ENCODE data around the gene ADA. TPM values are rescaled to one million over a fixed set of nuclear protein-coding genes. Genes with fewer than 3 reads are reported as not detected.

ADA gene
- polyA plus RNA-seq, 1 donor (not counting 4 experiments of a cell fraction or from before 2014, with no cell fraction given): 21.4 TPM

DNA sequence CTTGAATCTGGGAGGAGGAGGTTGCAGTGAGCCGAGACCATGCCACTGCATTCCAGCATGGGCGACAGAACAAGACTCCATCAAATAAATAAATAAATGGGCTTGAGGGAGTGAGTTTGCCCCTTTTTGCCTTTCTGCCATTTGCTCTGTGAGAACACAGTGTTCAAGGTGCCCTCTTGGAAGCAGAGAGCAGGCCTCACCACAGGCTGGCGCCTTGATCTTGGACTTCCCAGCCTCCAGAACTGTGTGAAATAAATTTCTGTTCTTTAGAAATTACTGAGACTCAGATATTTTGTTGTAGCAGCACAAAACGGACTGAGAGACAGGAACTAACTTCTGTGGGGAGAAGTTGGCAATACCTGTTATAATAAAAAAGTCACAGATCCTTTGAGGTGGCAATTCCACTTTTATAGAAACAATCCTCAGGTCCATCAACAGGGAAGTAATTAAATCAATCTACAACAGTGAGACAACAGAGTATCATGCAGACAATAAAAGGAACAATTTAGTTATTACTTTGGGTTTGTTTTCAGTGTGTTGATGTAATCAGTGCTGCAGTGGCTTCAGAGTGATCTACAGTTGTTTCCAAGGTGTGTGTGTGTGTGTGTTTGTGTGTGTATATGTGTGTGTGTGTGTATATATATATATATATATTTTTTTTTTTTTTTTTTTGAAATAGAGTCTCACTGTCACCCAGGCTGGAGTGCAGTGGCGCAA lies 44.6 kb downstream of the ADA start:
- Histone ChIP-seq H3K27me3 (ENCODE audit: control insufficient read depth, extremely low read depth, insufficient read depth, low read length) (no peaks in the 10 kb centered on the region), H4K20me1 (ENCODE audit: control insufficient read depth, extremely low read depth, insufficient read depth, low read length) (no peaks in the 10 kb centered on the region), H3K9me3 (ENCODE audit: control insufficient read depth, low read depth, low read length) (no peaks in the 10 kb centered on the region), H3K4me2 (ENCODE audit: control insufficient read depth, extremely low read depth, insufficient read depth, low read depth, low read length) (no peak overlapping the region), H3K4me1 (ENCODE audit: control insufficient read depth, extremely low read depth, insufficient read depth, low read length) (peaks cover 10% of the 10 kb centered on the region), H3K9ac (ENCODE audit: control insufficient read depth, extremely low read depth, insufficient read depth, low read length) (no peak overlapping the region), H3K36me3 (ENCODE audit: control insufficient read depth in 2 of 2, extremely low read depth in 1 of 2, insufficient read depth in 2 of 2, low read length in 2 of 2) (no peaks in the 10 kb centered on the region), H3K27ac (ENCODE audit: control insufficient read depth, insufficient read depth, low read length) (no peak overlapping the region), H3K79me2 (ENCODE audit: control insufficient read depth, insufficient read depth, low read length) (no peaks in the 10 kb centered on the region), H3K4me3 (ENCODE audit: control insufficient read depth in 2 of 3, extremely low read depth in 1 of 3, insufficient read depth in 2 of 3, low read depth in 1 of 3, low read length in 3 of 3) (no peak overlapping the region), H2AFZ (ENCODE audit: control insufficient read depth, low read length) (no peak overlapping the region), H3K9me1 (ENCODE audit: control insufficient read depth, extremely low read depth, insufficient read depth, low read length) (no peaks in the 10 kb centered on the region)
- dilution Hi-C loops (cut with MboI; ENCODE audit: extremely low pct_ligation_motif_present, low sequenced_read_pairs): no loop called here
- TF ChIP-seq, protein P1, sequence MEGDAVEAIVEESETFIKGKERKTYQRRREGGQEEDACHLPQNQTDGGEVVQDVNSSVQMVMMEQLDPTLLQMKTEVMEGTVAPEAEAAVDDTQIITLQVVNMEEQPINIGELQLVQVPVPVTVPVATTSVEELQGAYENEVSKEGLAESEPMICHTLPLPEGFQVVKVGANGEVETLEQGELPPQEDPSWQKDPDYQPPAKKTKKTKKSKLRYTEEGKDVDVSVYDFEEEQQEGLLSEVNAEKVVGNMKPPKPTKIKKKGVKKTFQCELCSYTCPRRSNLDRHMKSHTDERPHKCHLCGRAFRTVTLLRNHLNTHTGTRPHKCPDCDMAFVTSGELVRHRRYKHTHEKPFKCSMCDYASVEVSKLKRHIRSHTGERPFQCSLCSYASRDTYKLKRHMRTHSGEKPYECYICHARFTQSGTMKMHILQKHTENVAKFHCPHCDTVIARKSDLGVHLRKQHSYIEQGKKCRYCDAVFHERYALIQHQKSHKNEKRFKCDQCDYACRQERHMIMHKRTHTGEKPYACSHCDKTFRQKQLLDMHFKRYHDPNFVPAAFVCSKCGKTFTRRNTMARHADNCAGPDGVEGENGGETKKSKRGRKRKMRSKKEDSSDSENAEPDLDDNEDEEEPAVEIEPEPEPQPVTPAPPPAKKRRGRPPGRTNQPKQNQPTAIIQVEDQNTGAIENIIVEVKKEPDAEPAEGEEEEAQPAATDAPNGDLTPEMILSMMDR (optimal IDR thresholded peaks at IDR 0.05 in 1 of 3, IDR thresholded peaks at IDR 0.05 in 1 of 3, conservative IDR thresholded peaks at IDR 0.05 in 1 of 3; ENCODE audit: extremely low read depth in 1 of 3, insufficient read depth in 2 of 3, low read length in 3 of 3): no peak
- FAIRE-seq (no peak), DNase-seq (ENCODE audit: low read depth, low spot score) (no peak)

DNA sequence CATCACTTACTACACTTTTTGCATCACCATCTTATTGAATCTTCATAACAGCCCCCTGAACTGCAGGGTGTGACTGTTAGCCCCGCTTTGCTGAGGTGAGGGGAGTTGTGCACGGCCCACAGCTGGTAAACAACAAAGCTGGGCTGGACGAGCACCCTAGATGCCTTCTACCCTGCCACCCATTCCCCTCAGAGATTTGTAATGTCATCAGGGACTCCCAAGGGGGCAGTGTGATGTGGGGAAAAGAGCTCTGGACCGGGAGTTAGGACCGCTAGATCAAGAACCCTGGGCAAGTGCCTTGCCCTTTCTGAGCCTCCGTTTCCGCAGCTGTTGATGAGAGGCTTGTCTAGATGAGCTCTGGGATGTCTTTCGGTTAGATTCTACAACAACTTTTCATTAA lies 48.2 kb downstream of the ADA start:
- dilution Hi-C loops (cut with MboI; ENCODE audit: extremely low pct_ligation_motif_present, low sequenced_read_pairs): no loop called here
- no peak for FAIRE-seq

More for the DNA sequence above, 48.2 kb downstream of the ADA start:
- Histone ChIP-seq H3K79me2 (ENCODE audit: control insufficient read depth, insufficient read depth, low read length) (no peaks in the 10 kb centered on the region), H3K9me3 (ENCODE audit: control insufficient read depth, low read depth, low read length) (no peaks in the 10 kb centered on the region), H3K27me3 (ENCODE audit: control insufficient read depth, extremely low read depth, insufficient read depth, low read length) (no peaks in the 10 kb centered on the region), H3K4me1 (ENCODE audit: control insufficient read depth, extremely low read depth, insufficient read depth, low read length) (peaks cover 2% of the 10 kb centered on the region), H3K27ac (ENCODE audit: control insufficient read depth, insufficient read depth, low read length) (no peak overlapping the region), H2AFZ (ENCODE audit: control insufficient read depth, low read length) (no peak overlapping the region), H3K36me3 (ENCODE audit: control insufficient read depth in 2 of 2, extremely low read depth in 1 of 2, insufficient read depth in 2 of 2, low read length in 2 of 2) (no peaks in the 10 kb centered on the region), H4K20me1 (ENCODE audit: control insufficient read depth, extremely low read depth, insufficient read depth, low read length) (no peaks in the 10 kb centered on the region), H3K4me2 (ENCODE audit: control insufficient read depth, extremely low read depth, insufficient read depth, low read depth, low read length) (no peak overlapping the region), H3K9ac (ENCODE audit: control insufficient read depth, extremely low read depth, insufficient read depth, low read length) (no peak overlapping the region), H3K9me1 (ENCODE audit: control insufficient read depth, extremely low read depth, insufficient read depth, low read length) (no peaks in the 10 kb centered on the region), H3K4me3 (ENCODE audit: control insufficient read depth in 2 of 3, extremely low read depth in 1 of 3, insufficient read depth in 2 of 3, low read depth in 1 of 3, low read length in 3 of 3) (no peak overlapping the region)
- TF ChIP-seq, protein P1 (optimal IDR thresholded peaks at IDR 0.05 in 1 of 3, IDR thresholded peaks at IDR 0.05 in 1 of 3, conservative IDR thresholded peaks at IDR 0.05 in 1 of 3; ENCODE audit: extremely low read depth in 1 of 3, insufficient read depth in 2 of 3, low read length in 3 of 3): peak in 1 of 3 experiments; percentile 6
- no peak for TF ChIP-seq EZH2 (IDR thresholded peaks at IDR 0.05; ENCODE audit: low read length)
- no peak for DNase-seq (ENCODE audit: low read depth, low spot score)

All from keratinocyte (primary cell).